CD4-positive, alpha-beta T cell treated with Interleukin-4 for 4 hours (primary cell): ENCODE results near the gene GGN.
"Not testable (repeated sequence)": the region's sequence is repeated elsewhere in the genome, so short reads cannot be mapped to it uniquely, and the experiment has no call there.

Experiments
- DNase-seq: peaks from one replicate; pipeline ENCODE4 v3.0.0-alpha.2; 2020

GGN gene, protein sequence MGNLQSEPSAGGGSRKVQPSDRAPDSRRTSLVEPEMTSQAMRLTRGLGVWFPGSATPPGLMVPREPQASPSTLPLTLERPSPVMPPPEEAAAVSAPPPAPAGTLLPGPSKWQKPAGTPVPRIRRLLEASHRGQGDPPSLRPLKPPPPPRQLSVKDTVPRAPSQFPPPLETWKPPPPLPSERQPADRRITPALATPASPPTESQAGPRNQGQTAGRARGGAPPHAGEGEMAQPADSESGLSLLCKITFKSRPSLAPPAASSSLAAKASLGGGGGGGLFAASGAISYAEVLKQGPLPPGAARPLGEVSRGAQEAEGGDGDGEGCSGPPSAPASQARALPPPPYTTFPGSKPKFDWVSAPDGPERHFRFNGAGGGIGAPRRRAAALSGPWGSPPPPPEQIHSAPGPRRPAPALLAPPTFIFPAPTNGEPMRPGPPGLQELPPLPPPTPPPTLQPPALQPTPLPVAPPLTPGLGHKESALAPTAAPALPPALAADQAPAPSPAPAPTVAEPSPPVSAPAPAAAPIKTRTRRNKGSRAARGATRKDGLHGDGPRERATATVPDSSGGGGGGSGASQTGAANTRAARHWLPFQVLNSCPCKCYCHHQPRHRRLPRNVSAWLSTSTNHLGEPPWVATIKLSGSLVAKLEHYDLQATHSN

DNA sequence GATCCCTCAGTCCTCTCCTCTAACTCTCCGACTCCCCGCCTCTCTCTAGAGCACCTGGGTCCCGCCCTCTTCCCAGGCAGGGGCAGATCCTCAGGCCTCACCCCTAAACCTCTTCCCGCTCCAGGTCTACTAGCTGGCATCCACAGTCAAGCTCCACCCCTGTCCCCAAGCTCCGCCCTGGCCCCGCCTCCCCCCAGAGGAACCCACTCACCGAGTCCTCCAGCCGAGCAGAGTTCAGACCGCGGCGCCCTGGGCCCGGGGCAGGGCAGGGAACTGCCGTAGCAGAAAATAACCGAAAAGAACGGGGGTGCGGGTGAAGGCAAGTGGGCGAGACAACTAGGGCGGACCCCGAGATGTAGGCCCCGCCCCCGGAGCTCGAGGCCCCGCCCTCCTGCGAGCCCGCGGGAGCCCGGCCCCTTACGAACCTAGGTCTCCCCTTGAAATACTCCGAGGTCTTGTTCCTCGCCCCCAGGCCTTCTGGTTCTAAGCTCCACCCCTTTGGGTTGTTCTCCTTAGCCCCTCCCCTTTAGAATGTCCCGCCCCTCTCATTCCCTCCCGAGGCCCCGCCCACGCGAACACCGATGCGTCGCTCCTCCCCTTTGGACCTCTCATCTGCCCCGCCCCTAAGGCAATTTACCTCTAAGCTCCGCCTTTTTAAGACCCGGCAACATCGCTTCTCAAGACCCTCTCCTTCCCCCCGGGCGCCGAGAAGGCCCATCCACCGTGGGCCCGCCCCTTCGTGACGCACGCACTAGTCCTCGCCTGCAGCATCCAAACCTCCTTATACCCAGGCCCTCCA is at the start of gene GGN:
Gene GGN (minus strand): TSS at position 485 of the 799 bp plus-strand sequence. CDS start 773 bp downstream, outside the sequence.
- DNase-seq, result peak; percentile 77

DNA sequence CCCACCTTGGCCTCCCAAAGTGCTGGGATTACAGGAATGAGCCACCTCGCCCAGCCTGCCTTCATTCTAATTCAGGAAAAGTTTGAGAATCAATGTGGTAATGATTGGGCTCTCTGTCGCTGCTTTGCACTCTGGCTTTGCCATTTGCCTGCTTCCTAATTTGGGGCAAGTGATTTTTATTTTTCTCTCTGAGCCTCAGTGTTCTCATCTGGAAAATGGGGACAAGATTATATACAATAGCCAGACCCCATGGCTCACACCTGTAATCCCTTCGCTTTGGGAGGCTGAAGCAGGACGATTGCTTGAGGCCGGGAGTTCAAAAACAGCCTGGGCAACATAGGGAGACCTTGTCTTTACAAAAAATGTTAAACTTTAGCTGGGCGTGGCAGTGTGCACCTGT is 49.5 kb upstream of the GGN start:
- DNase-seq, result no peak

DNA sequence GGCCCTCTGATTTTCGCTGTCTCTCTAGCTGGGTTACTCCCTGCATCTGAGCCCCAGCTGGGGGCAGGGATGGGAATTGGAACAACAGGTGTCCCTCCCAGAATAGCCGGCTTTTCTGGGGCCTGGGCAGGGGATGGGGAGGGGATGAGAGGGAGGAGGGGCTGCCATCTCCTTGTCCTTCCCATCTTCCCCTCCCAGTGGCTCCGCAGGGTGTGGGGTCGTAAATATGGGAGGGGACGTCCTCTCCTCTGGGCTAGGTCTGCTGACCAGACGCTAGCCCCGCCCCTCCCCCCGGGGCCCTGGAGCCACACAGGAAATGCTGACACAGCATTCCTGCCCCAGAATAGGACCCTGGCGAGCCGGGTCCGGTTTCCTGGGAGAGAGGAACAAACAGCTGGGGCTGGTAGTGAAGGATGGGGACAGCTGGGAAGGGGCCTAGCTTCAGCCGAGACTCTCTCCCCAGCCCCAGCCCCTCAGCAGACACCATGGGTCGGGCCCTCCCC is 46.8 kb upstream of the GGN start:
- no peak for DNase-seq

DNA sequence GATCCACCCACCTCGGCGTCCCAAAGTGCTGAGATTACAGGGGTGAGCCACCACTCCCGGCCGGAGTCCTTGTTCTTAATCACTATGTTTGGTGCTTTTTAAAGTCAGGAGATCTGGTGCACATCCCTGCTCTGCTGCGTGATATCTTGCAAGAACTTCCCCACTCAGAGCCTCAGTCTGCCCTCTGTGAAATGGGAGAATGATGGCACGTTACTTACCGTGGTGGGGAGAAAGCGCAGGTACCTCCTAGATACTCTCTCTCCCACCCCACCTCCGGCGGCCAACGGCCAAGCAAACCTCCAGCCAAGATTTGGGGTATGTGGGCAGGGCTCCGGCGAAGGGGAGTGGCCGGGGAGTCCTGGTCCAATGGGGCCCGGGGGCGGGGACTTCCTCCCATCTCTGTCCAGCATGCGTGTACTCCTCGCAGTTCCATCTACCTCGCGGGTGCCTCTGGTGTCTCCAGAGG is 45.5 kb upstream of the GGN start, which contains the start of gene RYR1:
Gene RYR1 (plus strand): TSS at position 424 of the 466 bp plus-strand sequence. CDS start 139 bp downstream, outside the sequence.
- peak; percentile 15 for DNase-seq

DNA sequence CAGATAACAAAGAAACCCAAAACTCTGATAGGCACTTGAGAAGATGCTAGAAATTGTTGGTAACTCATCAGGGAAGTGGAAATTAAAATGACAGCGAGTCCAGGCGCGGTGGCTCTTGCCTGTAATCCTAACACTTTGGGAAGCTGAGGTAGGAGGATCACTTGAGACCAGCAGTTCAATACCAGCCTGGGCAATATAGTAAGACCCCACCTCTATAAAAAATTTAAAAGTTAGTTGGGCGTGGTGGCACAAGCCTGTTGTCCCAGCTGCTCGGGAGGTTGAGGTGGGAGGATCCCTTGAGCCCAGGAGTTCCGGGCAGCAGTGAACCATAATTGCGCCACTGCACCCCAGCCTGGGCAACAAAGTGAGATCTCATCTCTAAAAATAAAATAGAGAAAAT is 43.1 kb upstream of the GGN start:
- no peak for DNase-seq

DNA sequence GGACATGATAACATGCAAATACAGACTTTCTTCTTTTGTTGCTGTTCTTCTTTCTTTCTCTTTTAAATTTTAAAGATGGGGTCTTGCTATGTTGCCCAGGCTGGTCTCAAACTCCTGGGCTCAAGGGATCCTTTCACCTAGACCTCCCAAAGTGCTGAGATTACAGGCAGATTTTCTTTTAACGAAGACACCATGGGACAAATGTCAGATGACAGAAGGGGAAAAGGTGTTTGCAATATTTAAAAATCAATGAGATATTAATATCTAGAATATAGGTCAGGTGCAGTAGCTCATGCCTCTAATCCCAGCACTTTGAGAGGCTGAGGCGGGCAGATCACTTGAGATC is 42.0 kb upstream of the GGN start:
- DNase-seq, result no peak

DNA sequence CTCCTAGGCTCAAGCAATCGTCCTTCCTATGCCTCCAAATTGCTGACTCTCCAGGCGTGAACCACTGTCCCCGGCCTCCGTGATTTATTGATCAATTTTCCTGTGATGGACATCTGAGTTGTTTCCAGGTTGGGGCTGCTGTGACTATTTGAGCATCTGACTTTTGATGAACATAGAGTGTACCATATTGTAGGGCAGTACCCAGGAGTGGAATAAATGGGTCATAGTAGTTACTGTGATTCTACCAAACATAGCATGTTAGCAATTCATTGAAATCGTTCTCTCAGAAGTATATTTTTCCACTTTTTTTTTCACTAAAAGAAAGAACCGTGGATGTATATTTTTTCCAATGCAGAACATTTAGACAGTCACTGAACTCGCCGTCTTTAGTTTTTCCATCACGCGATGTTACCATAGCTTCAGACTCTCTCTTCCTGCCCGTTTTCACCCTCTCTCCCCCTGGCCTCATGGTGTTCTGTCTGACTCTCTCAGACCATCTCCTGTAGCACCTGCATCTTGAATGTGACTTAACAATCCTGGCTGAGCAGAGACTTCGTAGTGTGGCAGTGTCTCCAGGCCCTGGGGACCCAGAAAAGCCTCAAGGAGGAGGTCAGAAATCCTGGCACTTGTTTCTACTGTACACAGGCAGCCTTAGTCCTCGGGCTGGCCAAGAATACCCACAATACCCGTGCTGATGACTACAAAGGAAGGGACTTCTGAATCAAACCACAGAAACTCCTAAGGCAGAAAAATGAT is 41.4 kb upstream of the GGN start:
- no peak for DNase-seq

DNA sequence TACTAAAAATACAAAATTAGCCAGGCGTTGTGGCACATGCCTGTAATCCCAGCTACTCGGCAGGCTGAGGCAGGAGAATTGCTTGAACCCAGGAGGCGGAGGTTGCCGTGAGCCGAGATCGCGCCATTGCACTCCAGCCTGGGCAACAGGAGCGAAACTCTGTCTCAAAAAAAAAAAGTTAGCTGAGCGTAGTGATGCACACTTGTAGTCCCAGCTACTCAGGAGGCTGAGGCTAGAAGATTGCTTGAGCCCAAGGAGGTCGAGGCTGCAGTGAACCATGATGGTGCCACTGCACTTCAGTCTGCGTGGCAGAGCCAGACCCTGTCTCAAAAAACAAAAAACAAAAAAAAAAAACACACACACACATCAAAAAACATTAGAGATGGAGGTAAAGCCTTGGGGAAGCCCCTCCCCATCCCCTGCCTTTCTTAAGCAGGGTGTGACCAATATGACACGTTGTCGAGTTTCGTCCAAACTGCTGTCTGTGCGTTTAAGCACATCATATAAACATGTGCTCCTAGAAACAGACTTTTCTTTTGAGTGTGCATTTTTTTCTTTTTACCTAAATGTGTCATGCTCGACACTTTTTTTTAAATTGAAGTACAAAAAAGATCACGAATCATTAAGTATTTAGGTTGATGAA is 39.3 kb upstream of the GGN start:
- peak; percentile 57 for DNase-seq

DNA sequence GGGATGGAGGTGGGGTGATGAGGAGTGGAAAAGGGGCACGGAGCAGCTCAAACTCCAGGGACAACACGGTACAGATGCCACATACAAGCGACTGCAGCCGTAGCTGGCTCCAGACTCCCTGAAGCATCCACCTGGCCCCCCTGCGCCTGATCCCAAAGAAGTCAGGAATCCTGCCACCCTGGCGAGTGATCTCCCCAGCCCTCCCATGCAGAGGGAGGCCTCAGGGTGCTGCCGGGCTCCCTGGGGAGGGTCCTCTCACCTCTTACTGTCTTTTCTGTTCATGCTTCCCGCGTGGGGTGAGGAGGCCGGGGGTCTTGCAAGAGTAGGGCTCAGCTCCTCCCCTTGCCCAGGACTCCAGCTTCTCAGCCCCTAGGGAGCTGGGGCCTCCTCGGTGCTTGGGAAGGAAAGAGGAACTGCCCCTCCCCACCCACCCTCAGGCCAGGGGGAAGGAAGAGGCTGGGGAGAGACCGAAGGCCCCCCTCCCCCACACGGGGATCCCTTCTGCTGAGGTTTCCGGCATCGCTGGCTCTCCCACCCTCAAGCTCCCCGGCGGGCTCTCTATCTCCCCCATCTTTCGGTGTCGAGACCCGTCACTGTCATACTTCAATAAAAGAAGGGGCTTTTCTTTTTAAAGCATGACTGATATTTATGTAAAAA is 38.1 kb upstream of the GGN start, which contains the start of gene RASGRP4:
Gene RASGRP4 (minus strand): TSS at position 410 of the 657 bp plus-strand sequence. CDS start 128 bp downstream, at position 282.
- DNase-seq, result peak; percentile 30

DNA sequence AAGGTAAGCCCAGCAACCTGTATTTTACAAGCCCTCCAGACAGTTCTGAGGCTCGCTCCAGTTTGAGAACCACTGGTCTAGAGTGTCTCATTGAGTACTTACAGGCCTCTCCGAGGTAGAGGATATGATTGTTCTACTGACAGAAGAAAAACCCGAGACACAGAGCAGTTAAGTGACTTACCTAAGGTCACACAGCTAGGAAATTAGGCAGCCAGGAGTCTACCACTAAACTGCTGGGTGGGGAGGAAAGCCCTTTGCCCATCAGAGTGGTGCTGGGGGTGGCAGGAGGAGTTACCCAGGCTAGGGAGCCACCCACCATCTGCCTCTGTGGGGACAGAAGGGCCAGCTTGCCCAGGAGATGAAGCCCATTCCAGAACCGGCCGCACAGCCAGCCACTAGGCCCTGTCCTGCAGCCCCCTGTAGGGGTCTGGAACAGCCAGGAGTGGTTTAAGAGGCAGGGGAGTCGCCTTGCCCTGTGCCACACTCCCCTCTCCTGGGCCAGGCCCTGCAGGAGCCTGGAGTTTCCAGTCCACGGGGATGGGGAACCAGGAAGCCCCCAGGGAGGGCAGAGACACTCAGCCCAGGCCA is 37.5 kb upstream of the GGN start:
- DNase-seq, result no peak

DNA sequence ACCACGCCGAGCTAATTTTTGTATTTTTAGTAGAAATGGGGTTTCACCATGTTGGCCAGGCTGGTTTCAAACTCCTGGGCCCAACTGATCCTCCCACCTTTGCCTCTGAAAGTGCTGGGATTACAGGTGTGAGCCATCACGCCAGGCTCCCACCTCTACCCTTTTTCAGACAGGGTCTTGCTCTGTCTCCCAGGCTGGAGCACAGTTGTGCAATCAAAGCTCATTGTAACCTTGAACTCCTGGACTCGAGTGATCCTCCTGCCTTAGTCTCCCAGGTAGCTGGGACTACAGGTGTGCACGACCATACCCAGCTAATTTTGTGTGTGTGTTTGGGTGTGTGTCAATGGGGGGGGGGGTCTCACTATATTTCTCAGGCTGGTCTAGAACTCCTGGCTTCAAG is 36.4 kb upstream of the GGN start:
- no peak for DNase-seq

DNA sequence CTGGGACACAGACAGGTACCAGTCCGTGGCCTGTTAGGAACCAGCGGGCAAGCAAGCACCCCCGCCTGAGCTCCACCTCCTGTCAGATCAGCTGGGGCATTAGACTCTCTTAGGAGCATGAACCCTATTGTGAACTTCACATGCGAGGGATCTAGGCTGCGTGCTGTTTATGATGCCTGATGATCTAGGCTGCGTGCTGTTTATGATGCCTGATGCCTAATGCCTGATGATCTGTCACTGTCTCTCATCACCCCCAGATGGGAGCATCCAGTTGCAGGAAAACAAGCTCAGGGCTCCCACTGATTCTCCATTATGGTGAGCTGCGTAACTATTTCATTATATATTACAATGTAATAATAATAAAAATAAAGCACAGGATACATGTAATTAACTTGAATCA is 34.6 kb upstream of the GGN start:
- DNase-seq, result no peak

DNA sequence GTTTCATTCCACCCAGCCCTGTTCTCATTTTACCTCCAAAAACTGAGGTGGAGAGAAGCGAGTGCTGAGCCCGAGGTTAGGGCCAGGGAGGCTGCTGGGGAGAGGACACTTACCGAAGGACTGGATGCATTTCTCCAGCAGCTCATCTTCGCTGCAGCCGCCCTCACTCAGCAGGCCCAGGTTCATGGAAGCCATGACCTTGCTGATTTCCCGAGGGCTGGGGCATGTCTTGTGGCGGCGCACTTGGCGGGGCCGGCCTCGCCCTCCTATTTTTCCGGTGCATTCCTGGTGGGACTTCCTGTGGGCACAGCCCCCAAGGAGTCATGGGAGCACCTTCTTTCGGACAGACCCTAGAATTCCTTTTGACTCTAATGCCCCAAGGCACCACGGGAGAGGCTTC is 34.0 kb upstream of the GGN start:
- no peak for DNase-seq

DNA sequence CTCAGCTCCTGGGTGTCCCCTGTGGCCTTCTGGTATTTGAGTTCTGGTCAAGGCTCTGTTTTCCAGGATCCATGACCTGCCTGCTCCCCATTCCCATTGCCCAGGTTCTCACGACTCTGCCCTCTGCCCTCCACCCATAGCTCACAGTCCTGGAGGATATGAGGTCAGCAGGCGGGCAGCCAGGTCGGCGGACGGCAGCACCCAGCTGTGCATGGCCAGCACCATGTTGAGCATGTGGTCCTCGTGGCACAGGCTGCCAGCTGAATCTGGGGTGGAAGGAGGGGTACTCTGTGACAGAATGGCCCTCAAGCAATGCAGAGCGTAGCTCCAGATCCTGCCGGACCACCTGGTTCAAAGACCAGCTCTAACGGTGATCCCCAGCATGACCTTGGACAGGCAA is 33.1 kb upstream of the GGN start:
- no peak for DNase-seq

DNA sequence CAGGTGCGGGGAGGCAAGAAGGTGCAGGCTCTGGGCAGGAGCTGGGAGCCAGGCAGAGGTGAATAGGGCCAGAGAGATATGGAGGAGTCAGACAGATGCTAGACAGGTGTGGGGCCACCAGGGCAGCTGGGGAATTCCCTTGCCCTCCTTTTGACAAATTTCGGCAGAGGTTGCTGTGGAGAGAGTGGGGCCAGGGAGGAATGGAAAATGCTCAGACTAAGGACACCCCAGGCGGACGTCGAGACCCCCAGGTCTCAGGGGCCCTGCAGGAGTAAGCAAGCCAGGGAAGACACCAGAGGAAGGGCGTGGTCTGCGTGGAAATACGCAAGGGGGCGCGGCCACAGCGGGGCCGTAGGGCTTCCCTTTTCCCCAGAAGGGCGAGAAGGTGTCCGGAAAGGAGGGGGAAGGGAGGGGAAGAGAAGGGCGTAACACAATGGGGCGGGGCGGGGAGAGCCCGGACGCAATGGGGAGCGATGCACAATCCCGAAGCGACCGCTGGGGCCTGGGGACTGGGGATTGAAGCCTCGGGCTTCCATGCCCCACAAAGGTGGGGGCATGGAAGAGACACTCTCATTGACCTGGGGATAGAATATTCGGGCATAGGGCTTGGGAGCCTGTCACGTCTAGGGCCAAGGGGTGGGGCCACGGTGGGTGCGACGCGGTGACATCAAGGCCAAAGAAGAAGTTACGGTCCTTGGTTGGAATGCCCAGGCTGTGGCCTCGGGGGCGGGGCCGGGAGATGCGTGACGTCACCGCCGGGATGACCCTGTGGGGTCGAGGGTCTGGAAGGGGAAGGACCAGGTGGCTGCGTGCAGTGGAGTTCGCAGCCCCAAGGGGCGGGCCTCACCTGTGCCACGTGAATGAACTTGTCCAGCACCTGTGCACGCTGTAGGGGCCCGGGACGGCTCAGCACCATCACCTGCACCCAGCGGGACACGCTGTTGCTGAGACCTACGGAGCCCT is 30.0 kb upstream of the GGN start:
- peak; percentile 65 for DNase-seq

DNA sequence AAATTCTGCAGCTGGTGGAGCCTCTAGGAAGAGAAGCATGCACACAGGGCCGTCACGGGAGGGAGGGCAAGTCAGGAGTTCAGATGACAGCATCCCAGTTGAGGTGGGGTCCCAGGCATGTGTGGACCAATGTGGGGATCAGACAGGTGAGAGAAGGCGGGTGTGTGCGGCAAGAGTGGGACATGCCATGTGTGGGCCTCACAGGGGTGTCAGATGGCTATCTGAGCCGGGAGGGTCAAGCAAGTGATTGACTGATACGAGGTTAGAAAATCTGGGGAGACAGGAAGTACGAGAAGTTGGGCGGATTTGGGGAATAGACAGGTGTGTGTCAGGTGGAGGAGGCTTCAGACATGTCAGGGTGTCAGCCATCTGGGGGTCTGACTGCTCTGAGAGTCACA is 29.3 kb upstream of the GGN start:
- no peak for DNase-seq

DNA sequence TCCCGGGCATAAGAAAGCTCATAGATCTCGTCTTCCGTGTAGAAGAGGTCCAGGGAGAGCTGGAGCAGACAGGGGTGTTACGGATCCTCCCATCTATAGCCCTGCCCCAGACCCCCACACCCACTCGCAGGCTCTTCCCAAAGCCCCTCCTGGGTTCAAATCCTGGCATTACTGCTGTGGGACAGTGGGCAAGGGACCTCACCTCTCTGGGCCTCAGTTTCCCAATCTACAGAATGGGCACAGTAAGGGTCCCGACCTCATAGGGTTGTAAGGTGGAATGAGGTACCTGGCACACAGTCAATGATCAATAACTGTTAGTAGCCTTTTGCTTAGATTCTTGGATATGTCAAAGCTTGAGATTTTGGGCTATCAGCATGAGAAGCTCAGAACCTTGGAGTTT is 25.6 kb upstream of the GGN start:
- no peak for DNase-seq

DNA sequence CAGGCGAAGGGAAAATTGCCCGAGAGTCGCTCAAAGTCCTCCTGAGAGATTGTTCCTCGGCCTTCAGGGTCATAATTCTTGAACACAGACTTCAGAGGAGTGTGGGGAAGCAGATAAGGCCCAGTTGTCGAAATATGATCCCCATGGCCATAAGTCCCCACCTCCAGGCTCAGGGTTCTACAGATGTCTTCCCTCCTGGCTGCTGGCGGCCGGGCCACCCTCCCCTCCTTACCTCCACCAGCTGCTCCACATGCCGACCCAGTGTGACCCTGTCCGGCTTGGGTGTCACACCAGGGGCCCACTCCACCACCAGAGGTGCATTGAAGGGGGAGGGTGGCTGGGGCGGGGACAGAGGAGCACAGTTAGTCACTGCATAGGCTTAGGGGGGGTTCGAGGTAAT is 25.1 kb upstream of the GGN start:
- DNase-seq, result no peak

DNA sequence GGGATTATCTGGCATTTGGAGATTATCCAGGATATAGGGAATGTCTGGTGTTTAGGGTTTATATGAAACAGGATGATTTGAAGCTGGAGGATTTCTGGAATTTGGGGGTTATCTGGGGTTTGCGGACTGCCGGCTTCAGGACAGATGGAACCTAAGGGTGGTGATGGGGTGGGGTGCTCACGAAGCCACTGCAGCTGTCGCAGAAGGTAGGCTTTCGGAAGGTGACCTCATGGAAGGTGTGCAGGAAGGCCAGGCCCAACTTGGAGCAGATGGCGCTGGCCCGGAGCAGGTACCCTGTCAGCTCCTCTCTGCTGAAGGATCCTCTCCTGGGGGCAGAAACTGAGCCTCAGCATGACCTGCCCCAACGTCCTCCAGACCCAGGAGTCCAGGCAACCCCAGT is 24.7 kb upstream of the GGN start:
- no peak for DNase-seq

DNA sequence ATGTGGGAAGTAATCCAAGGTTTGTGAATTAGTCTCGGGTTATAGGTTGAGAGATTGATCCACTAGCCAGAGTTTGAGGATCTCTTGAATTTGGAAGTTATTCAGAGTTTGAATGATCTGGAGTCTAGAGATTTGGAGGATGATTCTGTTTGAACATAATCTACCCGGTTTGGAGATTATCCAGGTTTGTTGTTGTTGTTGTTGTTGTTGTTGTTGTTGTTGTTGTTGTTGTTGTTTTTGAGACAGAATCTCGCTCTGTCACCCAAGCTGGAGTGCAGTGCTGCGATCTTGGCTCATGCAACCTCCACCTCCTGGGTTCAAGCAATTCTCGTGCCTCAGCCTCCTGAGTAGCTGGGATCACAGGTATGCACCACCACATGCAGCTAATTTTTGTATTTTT is 24.1 kb upstream of the GGN start:
- DNase-seq, result not testable (repeated sequence)
